Fibroblast of lung (primary cell): ENCODE results near the gene ERBB3.

Experiments
- EZH2 ChIP-seq: IDR thresholded peaks from 2 replicates; pipeline ENCODE4 v1.5.1; 2012; ENCODE audit warnings: low read length, control low read depth, mild to moderate bottlenecking; ENCODE audit errors: missing control alignments
- TF ChIP-seq, protein P1 (sequence below), 2 donors: IDR thresholded peaks in 1 of 2; conservative IDR thresholded peaks in 1 of 2; 1 replicate in 1 of 2; 2 replicates in 1 of 2; pipeline ENCODE4 v1.5.1; 2011 to 2012; ENCODE audit warnings: low read length in 2 of 2, control low read depth in 1 of 2, inconsistent platforms in 1 of 2, low read depth in 1 of 2, mild to moderate bottlenecking in 1 of 2

DNA sequence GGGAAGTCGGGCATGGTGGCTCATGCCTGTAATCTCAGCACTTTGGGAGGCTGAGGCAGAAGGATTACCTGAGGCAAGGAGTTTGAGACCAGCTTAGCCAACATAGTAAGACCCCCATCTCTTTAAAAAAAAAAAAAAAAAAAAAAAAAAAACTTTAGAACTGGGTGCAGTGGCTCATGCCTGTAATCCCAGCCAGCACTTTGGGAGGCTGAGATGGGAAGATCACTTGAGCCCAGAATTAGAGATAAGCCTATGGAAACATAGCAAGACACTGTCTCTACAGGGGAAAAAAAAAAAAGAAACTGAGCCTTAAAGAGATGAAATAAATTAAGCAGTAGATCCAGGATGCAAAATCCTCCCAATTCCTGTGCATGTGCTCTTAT is 22.7 kb downstream of the ERBB3 start:
- TF ChIP-seq, protein P1, sequence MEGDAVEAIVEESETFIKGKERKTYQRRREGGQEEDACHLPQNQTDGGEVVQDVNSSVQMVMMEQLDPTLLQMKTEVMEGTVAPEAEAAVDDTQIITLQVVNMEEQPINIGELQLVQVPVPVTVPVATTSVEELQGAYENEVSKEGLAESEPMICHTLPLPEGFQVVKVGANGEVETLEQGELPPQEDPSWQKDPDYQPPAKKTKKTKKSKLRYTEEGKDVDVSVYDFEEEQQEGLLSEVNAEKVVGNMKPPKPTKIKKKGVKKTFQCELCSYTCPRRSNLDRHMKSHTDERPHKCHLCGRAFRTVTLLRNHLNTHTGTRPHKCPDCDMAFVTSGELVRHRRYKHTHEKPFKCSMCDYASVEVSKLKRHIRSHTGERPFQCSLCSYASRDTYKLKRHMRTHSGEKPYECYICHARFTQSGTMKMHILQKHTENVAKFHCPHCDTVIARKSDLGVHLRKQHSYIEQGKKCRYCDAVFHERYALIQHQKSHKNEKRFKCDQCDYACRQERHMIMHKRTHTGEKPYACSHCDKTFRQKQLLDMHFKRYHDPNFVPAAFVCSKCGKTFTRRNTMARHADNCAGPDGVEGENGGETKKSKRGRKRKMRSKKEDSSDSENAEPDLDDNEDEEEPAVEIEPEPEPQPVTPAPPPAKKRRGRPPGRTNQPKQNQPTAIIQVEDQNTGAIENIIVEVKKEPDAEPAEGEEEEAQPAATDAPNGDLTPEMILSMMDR (conservative IDR thresholded peaks at IDR 0.05 in 1 of 2, IDR thresholded peaks at IDR 0.05 in 1 of 2; ENCODE audit: low read depth in 1 of 2, low read length in 2 of 2): no peak
- no peak for TF ChIP-seq EZH2
